ENCODE measurements around the gene CACHD1.

Gene CACHD1

DNA sequence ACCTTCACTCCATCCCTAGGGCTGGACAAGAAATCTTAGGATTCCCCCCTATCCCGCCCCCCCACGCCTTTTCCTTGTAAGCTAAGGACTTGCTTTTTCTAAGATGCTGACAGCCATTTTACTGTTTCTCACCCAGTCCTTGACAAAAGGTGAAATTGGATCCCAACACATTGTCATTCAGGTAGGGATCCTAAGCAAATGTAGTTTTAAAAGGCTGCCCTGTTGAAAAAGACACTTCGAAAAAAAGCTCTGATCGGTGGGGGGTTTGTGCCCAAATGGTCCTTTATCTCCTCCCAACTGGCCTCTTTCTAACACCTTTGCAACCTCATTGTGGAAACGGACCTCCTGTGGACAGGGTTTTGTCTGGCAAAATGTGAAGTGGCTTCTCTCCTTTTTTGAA lies 2.9 kb downstream of the CACHD1 start:
- DNase-seq (ENCODE audit: low spot score), result no peak

DNA sequence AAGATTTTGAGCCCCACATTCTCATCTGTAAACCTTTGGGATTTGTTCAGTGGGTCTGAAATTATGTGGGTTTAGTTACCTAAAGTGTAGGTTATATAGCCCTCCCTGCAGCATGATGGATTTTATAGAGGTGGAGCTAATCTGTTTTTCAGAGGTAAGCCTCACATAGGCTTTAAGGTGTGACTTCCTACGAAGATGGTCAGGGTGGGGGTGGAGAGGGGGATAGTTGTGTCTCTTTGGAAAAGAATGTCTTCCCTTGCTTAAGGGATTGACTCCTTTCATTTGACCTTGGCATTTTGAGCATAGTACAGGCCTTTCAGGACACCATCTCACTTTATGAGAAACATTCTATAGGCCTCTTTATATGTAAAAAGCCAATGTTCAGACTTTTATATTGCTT lies 3.4 kb downstream of the CACHD1 start:
- no peak for DNase-seq (ENCODE audit: low spot score)

DNA sequence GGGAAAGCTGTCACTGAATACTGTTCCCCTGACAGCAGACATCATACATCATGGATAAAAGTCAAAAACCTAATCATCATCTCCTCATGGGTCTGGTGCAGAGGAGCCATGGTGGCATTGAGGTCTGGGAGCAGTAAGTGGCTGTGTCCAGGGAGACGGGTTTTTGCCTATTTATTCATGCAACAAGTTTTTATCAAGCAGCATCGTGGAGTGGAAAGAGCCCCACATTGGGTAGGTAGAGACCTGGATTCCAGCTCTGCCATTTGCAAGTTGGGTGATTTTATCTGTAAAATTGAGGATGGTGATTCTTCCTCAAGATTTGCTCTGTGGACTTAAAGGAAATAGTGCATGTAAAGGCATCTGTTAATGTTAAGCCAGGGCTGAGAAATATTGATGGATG lies 4.2 kb downstream of the CACHD1 start:
- no peak for DNase-seq (ENCODE audit: low spot score)

DNA sequence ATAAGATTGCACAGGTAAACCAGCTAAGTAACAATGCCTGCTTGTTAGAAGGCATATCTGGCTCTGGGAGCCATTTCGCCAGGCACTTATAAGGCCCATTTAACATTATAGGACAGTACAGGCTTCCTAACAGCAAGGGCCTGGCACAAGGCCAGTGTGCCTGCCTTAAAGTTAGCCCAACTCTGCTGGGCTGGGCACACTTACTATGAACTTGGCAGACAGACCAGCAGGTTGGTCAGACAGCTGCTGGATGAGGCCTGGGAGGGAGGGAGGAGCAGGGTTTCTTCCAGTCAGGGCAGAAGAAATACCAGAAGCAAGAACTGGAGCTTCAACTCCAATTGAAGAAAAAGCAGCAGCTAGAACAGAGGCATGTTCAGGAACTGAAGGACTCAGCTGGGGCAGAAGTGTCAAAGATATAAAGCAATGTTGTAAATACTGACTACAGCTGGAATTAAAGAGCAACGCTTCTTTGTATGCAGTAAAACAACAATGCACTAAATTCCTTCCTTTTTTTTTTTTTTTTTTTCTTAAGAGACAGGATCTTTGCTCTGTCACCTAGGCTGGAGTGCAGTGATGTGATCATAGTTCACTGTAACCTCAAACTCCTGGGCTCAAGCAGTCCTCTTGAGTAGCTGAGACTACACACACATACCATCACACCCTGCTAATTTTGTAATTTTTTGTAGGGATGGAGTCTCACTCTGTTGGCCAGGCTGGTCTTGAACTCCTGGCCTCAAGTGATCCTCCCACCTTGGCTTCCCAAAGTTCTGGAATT lies 4.9 kb downstream of the CACHD1 start:
- no peak for DNase-seq (ENCODE audit: low spot score)

DNA sequence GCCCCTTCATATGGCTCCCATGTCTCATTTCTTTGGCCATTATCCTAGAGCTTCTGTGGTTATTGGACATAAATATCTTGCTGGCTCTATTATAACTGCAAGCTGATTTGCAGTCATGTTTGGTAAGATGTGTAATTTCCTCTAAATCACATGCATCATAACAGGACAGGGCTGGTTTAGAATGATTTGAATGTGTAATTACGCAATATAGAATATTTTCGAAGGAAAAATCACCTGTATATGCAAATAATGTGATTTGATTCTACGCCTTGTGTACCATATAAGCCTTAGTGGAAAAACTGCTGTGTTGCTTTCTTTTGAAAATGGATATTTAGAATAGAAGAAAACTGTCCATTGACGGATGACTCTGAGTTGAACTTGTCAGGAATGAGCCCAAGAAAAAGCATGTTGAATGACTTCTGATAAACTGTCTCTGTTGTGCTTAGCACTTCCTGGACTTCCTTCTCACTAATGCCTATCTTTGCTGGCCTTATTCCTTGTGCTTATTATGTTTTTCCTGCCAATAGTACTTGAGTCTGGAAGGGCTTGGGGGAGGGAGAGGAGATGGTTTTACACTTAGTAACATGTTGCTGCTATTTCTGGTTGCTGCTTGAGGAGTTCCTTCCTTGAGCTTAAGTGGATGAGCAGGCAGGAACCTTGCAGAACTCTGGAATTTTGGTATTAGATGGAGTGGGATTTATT lies 6.5 kb downstream of the CACHD1 start:
- DNase-seq (ENCODE audit: low spot score), result no peak

DNA sequence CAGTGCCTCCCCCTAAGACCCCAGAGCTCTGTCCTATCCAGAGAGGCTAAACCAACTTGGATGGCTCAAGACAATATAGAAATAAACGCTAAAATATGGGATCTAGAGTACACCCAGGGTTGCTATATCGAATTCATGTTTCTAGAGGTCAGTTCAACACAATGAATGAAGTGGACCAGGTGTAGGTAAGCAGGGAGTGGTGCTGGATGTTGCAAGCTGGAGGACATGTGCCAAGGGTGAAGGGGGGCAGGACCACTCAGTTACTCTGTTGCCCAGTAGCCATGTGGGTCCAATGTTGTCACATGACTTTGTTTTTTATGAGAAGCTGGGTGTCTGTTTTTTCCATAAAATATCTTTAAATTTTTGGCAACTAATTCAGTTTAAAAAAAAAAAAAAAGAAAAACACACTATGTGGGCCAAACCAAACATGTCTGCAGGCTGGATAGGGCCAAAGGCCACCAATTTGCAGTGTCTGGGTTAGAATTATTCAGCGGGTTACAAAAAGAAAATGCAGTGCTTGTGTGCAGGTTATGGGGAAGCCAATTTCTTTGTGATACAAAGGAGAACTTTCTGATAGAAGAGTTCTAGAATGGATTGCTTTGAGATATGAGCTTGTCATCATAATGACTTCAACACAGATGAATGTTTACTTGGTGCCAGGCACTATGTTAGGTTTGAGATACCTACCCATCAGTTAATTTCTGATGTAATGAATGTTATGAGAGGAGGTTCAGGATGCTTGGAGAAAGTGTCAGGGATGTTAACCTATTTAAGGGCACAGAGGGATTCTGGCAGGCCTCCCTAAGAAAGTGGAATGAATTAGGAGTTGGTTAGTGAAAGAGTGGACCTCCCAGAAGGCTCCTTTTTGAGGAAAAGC lies 8.9 kb downstream of the CACHD1 start:
- DNase-seq (ENCODE audit: low spot score), result no peak

DNA sequence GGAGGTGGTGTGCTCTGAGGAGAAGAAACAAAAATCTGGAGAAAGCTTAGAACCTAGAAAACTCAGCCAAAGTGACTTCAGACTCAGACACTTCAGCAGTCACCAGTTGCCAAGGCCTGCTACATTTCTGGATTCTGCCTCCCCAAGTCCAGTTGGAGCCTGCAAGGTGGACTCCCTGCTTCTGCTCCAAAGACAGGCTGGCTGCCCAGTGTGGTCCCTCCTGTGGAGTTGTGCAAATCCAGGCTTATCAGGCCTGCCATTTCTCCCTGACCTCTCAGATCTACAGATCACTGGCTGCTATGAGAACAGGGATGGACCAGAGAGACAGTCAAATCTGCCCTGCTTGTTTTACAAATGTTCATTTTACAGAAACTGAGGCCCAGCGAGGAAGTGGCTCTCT lies 9.9 kb downstream of the CACHD1 start:
- no peak for DNase-seq (ENCODE audit: low spot score)

DNA sequence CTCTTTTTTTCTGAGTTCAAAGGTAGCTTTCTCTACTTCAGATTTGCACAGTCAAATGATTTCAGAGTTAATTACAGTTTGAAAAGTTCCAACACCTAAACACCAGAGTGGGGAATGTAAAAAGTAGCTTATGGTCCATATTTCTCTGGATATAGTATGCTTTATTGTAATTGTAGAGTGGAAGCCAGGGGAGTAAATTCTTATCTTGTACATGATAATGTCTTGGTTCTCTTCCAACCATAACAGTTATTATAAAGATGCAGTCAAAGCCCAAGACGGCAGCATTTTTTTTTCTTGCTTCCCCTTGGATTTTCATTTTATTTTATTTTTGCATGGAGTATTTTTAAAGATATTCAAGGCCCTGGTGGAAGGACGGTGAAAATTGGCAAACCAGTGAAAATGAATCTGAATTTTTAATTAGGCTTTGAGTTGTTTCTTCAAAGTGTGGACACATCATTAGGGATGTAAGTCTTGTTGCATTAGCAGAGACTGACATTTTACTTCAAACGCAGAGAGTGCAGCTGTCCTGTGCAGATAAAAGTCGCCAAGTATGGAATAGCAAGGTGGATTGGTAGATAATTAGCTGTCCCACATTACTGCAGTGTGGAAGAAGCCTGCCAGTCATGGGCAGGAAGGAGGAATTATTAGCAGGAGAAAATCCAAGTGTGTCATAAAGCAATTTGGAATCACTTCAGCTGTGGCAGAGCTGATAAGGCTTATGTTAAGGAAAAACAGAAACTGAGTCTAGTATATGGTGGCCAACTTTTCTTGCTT lies 11.3 kb downstream of the CACHD1 start:
- no peak for DNase-seq (ENCODE audit: low spot score)

DNA sequence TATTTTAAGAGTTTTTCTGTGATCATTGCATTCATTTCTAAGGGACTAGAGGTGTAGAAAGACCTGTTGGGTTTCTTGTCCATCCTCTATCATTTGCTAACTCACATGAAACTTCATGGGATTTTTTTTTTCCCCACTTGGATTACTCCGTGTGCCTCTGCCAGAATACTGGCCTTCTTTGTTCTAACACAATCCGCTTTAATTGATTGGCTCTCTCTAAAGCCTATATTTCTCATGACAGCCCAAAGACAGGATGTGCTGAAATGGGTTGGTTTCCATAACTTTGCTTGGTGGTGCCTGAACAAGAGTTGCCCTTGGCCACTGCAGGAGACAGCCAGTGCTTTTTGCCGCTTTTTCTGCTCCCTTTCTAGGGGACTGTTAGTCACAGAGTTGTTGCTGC lies 12.2 kb downstream of the CACHD1 start:
- no peak for DNase-seq (ENCODE audit: low spot score)

DNA sequence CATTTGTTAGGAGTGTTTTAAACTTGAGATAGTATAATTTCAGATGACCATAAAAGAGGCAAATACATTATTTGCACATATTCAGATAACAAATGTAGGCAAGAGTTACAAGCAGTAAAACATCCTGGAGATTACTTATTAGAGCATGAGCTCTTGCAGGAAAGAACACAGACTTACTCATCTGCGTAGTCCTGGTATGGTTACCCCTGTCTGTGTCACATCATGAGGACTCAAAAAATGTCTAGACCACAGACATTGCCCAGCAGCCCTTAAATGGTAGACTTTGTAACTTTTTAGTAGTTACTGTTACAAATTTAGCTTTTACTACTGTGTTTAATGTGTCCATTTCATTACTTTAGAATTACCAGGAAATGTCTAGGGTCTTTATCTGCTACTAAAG lies 12.8 kb downstream of the CACHD1 start:
- DNase-seq (ENCODE audit: low spot score), result no peak

DNA sequence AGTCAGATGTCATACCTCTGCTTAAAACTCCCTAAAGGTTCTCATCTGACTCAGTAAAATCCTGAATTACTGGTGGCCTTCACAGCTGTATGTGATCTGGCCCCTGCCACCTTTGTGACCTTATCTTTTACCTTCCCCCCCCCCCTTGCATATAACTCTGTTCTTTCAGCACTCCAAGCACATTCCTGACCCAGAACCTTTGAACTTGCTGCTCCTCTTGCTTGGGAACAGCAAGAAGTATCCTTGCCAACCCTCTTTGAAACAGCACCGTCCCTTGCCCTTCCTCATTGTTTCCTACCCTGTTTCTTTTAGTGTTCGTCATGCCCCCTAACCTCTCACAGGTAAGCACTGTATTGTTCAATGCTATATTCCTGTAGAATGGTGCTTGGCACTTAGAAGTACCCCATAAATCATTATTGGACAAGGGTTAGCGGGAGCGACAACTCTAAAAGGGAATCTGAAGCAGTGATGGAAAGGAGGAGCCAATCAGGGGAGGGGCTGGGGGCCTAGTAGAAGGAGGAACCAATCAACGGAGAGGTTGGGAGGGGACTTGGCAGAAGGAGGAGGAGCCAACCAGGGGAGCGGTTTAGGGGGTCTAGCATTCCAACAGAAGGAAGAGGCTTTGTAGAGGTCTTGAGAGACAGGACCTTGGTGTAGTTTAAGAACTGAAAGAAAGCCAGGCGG lies 13.9 kb downstream of the CACHD1 start:
- no peak for DNase-seq (ENCODE audit: low spot score)

DNA sequence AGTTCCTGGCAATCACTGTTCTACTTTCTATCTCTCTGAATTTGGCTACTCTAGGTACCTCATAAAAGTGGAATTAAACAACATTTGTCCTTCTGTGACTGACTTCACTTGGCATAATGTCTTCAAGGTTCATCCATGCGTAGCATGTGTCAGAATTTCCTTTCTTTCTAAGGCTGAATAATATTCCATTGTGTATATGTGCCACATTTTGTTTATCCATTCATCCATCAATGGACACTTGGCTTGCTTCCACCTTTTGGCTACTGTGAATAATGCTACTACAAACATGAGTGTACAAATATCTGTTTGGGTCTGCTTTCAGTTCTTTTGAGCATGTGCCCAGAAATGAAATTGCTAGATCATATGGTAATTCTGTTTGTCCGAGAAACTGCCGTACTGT lies 14.7 kb downstream of the CACHD1 start:
- no peak for DNase-seq (ENCODE audit: low spot score)

DNA sequence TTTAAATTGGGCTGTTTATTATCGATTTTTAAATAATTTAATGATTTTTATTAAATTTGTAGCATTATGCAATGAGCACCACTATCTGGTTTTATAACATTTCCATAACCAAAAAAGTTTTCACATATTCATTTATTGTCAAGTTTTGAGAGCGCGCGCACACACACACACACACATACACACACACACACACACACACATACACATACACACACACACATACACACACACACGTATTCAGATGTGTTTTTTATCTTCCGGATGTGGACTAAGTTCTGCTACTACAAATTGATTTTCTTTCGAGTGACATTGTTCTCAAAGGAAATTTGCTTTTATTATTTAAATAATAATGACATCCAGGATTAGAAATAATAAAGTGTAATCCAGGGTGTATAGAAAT lies 16.3 kb downstream of the CACHD1 start:
- DNase-seq (ENCODE audit: low spot score), result no peak

DNA sequence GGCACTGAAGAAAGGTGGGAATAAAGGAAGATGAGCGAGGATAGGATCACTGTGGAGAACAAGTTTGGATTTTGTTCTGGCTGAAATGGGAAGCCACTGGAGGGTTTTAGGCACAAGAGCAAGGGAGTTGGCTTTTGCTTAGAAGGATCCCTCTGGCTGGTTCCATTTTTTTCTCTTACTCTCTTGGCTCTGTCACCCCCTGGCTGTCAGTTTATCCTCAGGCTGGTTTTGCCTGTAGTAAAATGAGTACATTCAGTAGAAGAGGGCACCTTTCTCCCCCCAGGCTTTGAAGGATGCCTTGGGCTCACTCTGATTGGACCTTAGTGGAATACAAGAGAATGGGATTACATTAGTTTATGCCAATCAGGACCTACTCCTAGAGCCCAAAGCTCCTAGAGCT lies 17.1 kb downstream of the CACHD1 start:
- no peak for DNase-seq (ENCODE audit: low spot score)

DNA sequence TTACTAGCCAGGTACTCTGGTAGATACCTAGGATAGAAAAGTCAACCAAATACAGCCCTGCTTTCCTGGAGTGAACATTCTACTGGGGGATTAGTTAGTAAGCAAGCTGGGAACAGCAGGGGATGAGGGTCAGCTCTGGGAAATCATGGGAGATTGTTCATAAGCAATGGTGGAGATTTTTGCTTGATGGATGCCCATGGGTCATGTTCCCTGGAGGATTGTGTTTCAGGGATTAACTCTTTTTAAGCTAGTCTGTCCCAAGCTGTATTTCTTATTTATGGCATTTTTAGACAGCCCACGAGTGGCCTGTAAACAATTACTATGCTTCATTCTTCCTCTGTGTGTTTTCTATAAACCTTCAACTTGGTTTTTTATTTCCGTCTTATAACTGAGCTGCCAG lies 18.9 kb downstream of the CACHD1 start:
- no peak for DNase-seq (ENCODE audit: low spot score)

DNA sequence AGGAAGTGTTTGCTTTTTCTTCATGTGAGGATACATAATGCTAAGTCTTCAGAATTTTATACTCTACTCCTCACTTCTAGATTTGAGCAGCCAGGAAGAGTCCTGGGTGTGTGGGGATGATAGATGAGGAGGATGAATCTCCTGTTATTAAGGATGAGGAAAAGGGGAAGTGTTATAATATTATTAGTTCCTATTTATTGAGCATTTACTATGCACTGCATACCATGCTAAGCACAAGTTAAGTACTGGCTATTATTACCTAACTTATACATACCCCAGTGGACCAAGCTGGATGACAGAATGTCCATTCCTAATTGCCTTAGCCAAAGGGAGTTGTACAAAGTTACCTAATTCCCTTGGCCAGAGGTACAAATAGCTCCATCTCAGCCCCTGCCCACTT lies 19.8 kb downstream of the CACHD1 start:
- no peak for DNase-seq (ENCODE audit: low spot score)

DNA sequence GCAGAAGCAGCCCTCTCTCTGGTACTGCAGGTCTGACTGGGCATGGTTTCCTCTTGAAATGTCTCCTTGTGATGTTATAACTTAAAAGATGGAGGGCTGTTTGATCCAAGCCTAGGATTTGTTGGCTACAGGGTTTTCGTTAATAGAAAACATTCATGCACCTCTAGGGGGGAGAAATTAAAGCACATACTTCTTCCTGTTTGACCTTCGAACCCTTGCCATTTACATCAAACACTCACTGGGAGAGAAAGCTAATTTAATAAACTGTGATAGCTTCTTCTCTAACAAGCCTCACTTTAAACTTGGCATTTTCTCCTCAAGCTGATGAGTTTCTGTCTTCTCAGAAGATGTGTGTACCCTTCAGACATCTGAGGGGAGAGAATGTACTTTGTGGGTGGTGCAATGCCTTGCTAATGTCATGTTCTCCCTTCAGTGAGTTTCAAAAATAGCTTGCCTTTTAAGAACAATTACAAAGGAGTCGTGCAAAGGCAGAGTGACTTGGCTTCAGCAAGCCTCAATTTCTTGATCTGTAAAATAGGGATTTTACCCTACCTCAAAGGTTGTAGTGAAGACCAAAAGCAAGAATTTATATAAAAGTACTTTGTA lies 20.4 kb downstream of the CACHD1 start:
- DNase-seq (ENCODE audit: low spot score), result no peak

DNA sequence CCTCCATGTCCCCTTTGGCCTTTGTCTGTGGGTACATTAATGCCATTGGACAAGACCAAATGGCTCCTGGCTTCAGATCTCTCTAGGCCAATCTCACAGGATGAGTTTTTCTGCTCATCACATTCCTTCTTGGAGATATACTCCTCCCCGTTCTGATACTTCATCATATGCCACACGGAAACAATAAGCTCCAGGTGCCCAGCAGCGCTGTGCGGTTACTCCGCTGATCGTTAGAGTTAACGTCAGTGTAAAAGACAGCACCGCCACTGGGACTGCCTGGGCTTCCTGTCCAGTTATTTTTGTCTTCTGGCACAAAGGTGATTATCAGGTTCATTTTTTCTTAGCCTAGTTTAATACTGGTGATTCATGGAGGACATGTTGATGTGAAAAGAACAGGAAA lies 22.5 kb downstream of the CACHD1 start:
- no peak for DNase-seq (ENCODE audit: low spot score)

DNA sequence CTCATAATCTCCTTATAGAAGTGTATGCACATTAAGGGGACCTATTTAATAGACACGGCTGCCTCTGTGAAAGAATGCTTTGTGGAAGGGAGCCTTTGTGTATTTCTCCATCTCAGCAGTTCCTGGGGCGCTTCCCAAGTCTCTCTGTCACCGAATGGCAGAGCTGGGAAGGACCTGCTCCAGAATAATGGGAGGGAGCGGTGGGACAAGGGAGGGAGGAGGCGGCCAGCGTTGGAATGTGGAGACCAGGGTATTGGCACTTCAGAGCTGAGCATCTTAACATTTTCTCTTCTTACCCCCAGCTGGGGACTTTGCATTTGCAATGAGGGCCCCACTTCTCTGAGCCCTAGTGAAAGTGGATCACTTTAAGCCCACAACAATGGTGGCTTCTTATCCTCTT lies 23.9 kb downstream of the CACHD1 start:
- DNase-seq (ENCODE audit: low spot score), result no peak

DNA sequence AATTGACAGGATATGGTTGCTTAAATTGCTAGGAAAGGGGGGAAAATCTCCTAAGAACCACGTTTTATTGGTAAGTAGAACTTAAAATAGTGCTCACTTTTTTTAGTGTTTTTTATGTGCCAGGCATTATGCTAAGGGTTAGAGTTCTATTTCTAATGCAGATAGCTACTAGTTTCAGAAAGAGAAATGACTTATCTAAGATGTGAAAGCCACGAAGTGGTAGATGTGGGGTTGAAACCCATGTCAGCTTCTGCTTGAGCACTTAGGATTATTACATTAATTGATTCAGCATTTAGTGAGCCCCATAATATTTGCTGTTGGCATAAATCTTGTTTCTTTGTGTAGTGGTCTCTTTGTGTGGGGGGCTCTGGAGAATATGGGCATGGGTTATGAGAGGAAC lies 24.7 kb downstream of the CACHD1 start:
- no peak for DNase-seq (ENCODE audit: low spot score)

DNA sequence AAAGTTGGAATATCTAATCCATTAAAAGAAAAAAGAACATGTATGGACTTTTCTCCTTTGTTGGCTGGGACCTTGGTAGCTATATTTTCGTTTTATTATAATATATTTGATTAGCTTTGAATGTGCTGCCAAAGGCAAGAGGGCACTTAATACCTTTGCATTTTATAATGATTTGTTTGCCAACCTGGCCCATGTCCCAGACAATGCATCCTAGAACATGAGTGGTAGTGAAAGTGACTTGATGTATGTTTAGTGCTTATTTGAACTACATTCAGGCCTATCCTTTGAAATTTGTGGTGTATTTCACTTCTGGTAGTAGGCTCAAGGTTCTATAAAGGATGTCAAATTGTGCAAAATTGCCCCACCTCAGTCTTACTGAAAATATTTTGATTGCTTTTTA lies 25.9 kb downstream of the CACHD1 start:
- no peak for DNase-seq (ENCODE audit: low spot score)
